Stimulated activated CD8-positive, alpha-beta memory T cell treated with anti-CD3 and anti-CD28 coated beads, Interleukin-7, amount 100 ng/mL, for 48 hours (primary cell): ENCODE measurements around the gene RNF214.

ENCODE experiments used
- DNase-seq, 2 donors: peaks; one replicate each; pipeline ENCODE4 v3.0.0-alpha.2; 2020; ENCODE audit warnings: low read depth in 1 of 2; ENCODE audit errors: extremely low read depth in 1 of 2

RNF214 gene

DNA sequence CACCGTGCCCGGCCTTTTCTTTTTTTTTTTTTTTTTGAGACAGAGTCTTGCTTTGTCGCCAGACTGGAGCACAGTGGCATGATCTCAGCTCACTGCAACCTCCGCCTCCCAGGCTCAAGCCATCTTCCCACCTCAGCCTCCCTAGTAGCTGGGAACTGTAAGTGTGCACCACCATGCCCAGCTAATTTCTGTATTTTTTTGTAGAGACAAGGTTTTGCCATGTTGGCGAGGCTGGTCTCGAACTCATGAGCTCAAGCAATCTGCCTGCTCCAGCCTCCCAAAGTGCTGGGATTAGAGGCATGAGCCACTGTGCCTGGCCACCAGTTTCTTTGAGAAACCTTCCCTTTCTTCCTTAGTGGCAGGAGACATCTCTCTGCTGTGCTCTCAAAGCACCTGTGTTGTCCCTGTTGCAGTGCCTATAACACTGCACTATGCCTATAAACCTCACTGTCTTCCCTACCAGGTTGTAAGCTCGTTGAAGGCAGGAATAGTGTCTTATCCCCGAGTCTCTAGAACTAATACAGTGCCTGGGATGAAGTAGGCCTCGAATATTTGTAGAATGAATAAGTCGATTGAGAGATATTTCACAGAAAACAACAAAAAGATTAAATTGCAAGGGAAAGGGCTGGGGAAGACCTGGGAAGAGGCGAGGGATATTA lies 19.6 kb upstream of the RNF214 start:
- DNase-seq = no peak

DNA sequence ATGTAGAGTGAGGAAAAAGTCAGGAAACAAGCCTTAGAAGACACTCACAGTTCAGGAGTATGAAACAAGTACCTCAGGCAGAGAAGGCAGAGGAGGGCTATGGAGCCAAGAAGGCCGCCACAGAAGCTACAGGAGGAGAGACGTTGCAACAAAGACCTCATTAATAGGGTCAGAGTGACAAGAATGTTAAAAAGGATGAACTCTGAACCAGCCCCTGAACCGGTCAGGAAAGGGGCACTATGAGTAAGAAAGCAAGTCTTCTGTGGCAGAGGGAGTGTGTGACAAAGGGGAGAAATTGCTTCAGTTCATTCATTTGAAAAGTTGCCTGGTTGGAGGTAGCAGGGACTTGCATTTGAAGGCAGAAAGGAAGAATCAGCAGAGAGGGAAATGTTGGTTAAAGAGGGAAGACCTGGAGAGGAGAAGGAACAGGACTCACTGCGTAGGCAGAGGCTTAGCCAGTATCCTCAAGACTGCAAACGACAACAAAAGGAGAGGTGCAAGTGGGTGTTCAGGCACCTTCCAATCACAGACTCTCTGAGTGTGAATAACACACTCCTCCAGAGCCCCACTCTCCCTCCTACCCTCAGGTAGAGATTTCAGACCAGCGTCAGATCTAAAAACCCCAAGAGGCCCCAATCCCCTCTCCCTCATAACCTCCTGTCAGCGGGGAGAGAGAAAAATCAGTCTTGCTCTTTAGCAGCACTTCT lies 17.9 kb upstream of the RNF214 start:
- DNase-seq = no peak

DNA sequence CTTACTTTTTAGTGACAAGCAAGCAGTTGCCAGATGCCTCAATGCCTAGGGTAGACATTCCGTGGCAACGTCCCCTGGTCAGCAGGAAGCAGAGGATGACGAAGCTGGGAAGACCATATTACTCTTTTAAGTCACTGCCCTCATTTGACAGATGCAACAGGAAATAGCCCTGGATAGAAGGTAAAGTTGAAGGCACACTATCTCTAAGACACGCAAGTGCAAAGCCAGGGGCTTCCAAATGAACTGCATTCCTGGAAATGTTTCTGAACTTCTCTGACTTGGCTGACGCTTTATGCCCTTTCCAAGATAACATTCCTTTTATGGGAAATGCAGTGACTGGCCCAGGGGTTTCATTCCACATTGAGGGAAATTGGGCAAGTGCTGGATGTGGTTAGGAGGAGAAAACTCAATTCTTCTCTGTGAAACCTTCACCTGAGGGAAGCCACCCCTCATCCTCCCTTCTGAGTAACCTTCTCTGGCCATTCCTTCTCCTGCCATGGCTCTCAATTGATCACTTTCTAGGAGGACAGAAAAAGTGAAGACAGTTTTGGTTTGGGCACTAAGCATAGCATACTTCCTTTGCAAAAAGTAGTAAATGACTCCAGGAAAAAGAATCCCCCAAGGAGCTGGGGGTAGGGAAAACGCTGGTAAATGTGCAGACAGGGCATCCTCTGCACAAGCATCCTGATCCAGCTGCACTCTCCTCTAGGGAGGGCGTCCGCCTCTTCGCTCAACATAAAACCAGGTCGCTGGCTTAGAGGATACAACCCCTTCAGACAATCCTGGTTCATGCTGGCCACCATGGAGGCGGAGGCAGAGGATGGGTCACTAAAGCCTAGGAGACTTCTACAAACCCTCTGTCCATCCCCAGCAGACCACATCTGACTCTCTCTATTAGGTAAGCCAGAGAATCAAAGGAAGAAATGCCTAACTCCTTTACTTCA lies 15.1 kb upstream of the RNF214 start:
- no peak for DNase-seq

DNA sequence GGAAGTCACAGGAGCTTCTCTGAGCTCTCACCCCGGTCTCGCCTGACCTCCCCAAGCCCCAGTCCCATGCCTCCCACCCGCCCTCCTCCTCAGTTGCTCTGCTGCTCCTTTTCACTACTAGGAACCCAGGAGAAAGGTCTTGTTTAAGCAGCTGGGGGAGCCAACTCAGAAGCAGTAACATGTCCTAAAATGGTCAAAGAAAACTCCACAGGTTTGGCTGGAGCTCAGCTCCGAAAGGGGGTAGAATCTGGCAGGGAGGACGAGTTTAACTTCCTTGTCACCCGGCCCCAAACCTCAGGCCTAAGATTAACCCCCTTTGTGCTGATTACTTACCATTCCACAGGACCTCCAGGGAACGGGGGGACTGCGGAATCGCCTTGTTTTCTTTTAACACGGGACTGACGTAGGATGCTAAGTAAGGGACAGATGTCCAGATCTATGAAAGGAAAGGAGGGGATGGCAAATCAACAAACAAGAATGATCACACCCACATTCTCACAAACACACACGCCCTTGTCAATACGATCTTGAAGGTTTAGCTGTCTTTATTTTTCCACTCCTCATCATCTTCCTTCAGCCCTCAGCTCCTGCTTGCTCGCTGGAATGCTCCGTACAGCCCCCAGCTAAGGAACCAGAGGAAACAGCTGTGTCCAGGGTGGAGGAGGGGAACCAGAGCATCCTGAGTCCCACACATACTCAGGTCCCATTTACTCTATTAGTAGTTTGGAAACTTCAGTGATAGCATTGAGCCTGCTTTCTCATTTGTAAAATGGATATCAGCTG lies 14.1 kb upstream of the RNF214 start:
- no peak for DNase-seq

DNA sequence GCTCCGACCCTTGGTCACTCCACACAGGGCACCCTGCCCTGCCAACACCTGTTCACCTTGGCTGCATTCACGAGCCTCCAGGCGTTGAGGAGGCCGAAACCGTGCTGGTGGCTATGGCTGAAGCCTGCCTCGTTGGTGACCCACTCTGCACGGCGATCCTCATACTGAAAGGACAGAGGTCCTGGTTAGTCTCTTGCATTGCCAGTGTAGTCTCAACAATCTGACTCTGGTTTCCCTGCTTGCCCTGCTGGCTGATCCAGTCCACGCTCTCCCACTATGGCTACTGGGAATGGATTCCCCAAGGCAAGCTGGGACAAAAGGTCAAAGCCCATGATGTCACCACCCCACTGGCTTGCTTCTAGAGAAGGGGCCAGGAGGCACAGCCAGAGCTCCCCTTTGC lies 13.5 kb upstream of the RNF214 start:
- no peak for DNase-seq

DNA sequence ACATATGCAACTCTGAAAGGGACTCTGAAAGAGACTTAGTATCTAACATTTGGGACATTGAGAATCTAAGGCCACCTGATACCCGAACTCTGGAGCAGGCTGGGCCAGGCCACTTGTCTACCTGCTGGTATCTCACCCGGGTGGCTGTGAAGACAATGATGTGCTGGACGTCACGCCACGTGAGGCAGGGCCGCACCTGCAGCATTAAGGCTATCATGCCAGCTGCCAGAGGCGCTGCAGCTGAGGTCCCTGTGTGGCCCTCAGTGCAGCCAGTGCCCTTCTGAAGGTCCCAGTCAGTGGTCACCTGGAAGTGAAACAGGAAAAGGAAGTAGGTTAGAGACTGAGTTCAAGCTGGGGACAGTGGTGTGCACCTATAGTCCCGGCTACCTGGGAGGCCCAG lies 13.0 kb upstream of the RNF214 start:
- no peak for DNase-seq

DNA sequence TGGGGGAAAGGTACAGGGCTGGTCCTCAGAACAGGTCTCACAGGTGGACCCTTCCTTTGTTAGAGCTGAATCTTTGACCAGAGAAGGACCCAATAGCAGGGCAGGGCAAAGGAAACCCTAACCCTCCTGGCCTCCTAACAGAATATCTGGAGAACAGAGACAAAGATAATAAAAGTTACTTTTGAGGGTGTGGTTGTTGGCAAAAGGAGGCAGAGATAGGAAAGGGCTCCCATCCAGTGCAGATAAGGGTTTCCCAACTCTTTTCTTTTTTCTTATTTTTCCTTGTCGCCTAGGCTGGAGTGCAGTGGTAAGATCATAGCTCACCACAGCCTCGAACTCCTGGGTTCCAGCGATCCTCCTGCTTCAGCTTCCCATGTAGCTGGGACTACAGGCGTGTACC lies 12.5 kb upstream of the RNF214 start:
- DNase-seq = no peak

DNA sequence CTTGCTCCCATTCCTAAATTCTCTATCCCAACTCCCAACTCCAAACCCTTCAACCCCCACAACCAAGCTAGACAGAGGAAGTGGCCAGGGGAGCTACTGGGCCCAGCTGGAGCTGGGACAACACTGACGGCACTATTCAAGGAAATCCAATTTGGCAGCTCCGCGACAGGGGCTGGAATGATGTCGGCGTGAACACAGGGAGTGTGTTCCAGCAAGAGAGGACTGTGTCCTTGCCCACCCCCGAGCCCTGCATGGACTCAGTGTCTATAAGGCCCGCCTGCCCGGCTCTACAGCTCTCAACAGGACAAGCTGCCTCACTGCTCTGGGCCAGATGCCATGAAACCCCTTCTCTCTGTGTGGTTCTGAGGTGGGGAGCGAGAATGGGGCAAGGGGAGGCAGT lies 11.9 kb upstream of the RNF214 start:
- DNase-seq = no peak

DNA sequence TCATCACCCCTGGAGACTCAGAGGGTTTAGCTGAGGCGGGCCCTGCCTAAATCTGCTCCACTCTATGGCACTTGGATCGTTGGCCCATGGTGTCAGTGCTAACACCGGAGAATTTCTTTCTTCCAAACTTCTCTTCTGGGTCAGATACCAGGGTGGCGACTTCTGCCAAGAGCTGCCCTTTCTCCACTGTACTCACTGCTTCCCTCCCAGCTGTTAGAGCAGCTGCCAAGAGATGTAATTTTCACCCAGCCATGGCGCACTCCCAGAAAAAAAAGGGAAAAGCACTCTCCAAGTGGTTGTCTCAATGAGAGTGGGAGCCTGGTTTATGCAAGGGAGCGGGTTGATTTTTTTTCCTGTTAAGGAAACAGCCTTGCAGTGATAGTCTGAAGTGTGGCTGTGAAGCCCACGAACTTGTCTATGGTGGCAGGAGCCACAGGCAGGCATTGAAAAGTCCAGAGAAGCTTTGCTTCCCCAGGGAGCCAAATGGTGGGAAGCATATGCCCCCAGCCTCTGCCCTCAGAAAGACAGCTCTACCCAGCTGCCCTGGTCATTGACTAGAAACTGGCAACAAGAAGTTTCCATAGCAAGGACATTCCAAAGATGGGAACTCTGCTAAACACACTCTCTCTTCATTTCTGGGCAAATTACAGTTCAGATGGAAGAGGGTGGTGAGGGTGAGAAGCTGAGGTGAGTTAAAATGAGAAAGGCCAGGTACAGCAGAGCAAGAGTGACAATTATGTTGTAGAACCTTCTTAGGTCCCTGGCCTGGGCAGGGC lies 11.3 kb upstream of the RNF214 start:
- DNase-seq = no peak

DNA sequence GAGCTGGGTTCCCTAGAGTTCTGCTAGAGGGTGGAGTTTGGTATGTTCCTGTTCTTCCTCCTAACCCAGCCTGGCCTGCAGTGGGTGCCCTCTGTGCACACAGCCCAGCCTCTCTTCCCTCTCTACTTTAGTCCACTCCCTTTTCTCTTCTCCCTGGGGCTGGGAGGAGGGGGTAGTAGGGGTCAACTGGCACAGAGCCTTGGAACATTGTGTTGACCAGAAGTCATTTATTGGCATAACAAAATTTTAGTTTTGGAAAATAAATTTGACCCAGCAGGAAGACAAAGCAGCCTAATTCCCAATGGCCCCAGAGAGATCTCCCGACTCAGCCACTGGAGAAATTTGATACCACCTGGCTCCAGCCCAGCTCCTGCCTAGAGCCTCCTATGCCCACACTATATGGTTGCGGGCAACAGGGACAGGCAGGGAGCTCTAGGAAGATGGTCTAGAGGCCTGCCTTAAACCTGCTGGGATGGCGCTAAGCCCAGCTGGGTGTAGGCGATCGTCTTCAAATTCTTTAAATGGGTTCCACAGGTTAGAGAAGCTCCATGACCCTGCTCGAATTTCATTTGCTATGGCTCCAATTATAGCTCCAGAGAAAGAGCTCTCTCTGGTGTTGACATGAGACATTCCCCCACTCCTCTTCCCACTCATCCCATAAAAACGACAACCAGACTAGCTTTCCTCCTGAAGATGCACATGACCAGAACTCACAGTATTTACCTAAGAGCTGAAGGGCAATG lies 10.5 kb upstream of the RNF214 start:
- DNase-seq = no peak

DNA sequence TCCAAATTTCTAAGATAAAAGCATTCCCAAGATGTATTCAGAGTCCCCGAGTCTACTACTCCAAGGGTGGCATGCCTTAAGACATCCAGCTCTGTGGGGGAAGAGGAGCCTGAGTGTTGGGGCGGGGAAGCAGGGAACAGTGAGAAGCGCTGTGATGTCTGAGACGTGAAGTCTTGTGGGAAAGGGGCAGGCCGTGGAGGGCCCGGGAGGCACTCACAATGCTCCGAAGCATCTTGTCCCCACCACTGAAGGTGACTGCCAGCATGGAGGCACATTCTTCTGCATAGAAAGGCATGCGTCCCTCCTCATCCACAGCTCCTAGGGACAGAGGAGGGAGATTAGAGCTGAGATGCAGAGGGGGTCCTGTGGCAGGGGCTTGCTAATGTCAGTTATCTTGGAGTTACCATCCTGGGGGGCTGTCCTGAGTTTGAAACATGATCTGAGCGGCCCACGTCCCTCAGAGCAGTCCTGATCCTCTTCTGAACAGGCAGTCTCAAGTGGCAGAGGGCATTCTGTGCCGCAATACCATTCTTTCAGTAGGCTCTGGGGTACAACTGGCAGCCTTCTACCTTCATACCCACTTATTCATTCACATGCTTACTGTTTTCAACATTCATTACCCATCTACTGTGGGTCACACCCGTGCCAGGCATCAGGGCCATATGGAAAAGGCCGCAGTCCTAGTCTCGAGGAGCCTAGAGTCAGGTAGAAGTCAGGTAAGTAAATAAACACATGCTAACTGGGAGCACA lies 9.3 kb upstream of the RNF214 start:
- no peak for DNase-seq

DNA sequence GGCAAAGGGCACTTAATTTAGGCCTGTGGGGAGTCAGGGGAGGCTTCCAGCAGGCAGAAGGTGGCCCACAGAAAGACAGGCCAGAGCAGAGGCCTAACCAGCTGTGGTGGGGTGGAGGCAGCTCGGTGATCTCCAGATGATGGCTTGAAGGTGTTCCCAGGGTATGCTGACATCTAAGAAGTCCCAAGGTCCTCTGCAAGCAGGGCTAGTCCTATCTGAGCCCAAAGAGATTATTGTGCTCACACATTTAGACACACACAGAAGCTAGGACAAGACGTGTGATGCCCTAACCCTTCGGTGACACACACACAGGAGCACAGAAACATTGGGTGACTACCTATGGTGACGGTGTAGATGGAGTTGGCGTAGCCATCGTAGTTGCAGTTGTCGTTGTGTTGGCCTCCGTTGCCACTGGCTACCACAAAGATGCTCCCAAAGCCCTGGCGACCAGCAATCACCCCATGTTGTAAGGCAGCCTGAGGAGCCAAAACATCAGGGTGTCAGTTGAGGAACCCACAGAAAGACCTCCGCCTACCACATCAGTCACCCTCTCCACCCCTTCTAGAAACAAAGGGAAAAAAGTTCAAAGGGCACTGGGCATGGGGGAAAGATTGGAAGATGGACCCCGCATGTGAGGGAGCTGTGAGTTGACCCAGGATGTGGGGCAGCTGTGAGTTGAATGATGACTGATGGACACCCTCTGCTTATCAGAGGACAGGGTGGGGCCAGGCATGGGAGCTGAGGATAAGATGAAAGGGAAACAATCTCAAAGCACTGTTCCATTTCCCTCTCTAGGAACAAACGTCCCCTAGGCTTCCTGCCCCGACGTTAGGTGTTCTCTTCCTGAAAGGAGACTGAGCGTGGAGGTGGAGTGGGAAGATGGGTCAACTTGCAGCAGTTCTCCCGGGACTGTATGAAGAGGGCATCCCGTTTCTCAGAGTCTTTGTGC lies 8.5 kb upstream of the RNF214 start:
- no peak for DNase-seq

DNA sequence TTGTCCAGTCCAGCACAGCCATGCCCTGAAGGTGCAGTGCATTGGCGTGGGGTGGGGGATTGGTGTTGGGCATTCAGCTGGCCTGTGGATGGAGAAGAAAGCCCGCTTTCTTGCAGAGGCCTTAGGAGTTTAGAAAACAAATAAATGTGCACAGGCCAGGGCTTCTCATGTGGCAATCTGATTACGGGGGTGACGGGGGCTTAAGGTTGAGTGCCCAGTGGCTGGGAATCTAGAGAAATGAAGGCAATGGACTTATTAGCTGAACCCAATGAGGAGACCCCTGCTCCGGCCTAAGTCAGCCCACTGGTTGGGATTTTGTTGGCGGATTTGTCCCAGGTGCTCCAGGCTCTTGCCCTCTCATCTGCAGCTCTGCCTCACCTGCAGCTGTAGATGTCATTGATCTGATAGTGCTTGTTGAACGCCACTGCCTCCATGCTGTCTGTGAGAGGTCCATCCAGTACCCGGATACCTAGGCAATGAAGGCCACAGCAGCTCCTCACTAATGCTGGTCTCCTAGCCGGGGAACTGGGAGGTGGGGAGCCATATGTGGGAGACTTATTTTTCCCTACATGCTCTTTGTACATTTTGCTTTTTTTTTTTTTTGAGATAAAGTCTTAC lies 6.8 kb upstream of the RNF214 start:
- DNase-seq = no peak

DNA sequence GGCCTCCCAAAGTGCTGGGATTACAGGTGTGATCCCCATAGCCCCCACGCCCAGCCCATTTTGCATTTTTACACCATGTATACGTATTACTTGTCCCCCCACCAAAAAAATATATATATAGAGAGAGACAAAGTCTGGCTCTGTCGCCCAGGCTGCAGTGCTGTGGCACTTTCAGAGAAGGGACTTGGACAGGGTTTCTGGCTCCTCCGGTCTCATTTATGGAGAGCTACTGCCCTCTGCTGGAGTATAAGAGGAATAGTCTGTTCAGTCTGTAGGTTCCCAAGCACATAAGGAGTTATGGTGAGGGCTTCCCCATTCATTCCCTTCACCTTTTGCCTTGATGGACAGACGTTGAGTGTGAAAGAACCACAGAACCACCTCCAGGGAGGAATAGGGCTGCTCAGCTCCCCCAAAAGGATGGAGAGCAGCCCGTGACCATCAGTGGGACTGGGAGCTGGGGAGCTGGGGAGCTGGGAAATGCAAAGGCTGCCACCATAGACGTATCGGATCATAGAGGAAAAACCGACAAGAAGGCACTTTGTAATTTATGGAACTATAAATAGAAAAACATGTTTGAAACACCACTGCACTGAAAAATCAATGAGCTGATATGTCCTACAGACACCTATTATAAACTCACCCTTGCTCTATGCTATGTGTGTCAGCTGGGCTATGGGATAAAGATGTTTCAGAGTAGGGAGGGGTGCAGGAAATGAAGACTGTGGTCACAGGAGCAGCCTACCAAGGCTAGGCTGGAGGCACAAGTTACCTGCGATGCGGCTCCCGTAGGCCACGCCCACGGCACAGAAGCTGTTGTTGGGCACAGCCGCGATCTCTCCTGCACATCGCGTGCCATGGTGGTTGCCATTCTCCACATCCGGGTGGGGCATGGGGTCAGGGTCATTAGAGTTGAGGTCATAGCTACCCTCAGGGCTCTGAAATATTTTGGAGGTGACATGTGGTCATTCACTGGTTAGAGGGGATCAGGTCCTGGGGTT lies 5.8 kb upstream of the RNF214 start:
- DNase-seq = no peak

DNA sequence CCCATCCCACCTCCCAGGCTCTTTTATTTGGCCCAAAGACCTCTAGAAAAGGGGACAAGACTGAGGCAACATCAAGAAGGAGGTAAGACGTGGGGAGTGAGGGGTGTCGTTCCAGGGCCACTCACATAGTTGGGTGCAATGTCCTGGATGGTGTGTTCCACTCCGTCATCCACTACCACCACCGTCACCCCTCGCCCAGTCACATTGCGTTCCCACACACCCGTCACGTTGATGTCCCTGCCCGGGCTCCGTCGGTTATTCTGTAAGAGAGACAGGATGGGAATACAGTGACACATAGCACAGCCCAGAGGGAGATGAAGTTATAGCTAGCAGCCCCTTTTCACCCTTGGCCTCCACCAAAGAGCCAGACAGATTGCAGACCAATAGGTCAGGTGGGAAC lies 4.4 kb upstream of the RNF214 start:
- no peak for DNase-seq

DNA sequence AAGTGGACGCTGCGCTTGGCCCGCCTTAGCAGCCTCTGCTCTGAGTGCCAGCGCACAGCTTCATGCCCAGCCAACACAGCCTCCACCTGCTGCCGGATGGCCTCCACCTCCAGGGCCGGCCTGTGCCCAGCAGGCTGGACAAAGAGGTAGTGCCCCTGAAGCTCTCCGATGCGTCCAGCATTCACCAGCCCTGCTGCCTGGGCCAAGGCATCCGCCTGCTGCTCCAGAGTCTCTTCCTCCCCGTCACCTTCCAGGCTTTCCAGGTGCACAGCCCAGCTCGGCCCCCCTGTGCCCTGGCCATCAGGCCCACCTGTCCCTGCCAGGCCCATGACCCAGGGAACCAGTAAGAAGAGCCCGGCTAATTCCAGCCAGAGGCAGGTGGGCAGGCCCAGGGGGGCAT lies 3.1 kb upstream of the RNF214 start:
- DNase-seq = no peak
